Measurements from ENCODE around the gene TAS2R46. TPM values are rescaled to one million over a fixed set of nuclear protein-coding genes. Genes with fewer than 3 reads are reported as not detected.

Gene TAS2R46
- total and polyA plus RNA-seq, 2 experiments from 2014 or later: 0.45 to 5.0 TPM

DNA sequence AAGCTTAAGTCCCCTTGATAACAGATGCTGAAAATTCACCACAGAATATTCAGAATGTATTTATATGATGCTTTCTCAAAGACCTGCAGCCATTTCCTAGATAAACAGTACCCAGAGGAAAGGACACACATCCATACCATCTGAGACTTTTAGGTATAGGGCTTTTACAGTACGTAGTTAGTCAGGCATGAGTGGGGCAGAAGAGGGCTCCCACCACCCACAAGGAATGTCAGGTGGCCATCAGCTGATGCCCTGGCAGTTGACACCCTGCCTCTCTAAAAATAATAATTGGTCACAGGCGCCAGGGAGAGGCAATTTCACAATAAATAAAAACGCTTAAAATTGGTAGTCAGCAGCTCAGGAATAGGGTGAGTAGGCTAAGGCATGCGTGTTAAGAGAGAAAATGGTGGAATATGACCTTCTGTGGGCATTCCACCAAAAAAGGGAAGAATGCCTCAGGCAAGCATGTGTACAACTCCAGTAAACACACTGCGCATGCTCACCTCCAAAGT is 7.8 kb upstream of the TAS2R46 start:
- Histone ChIP-seq H3K36me3 (ENCODE audit: insufficient read depth) (no peaks in the 10 kb centered on the region), H4K20me1 (replicated peaks; ENCODE audit: insufficient read depth) (peaks cover 8% of the 10 kb centered on the region), H3K4me1 (ENCODE audit: insufficient read depth) (no peaks in the 10 kb centered on the region), H3K79me2 (replicated peaks; ENCODE audit: insufficient read depth) (peaks cover 7% of the 10 kb centered on the region; the same call in 1 of the 2 replicates), H3K4me2 (no peak overlapping the region), H3K4me3 (no peak overlapping the region), H2AFZ (no peak overlapping the region), H3K27me3 (ENCODE audit: insufficient read depth) (no peaks in the 10 kb centered on the region), H3K9me2 (ENCODE audit: insufficient read depth) (no peaks in the 10 kb centered on the region), H3K27ac (ENCODE audit: low read depth) (no peak overlapping the region), H3F3A (replicated peaks; ENCODE audit: low read depth) (no peaks in the 10 kb centered on the region)
- TF ChIP-seq, protein P1, sequence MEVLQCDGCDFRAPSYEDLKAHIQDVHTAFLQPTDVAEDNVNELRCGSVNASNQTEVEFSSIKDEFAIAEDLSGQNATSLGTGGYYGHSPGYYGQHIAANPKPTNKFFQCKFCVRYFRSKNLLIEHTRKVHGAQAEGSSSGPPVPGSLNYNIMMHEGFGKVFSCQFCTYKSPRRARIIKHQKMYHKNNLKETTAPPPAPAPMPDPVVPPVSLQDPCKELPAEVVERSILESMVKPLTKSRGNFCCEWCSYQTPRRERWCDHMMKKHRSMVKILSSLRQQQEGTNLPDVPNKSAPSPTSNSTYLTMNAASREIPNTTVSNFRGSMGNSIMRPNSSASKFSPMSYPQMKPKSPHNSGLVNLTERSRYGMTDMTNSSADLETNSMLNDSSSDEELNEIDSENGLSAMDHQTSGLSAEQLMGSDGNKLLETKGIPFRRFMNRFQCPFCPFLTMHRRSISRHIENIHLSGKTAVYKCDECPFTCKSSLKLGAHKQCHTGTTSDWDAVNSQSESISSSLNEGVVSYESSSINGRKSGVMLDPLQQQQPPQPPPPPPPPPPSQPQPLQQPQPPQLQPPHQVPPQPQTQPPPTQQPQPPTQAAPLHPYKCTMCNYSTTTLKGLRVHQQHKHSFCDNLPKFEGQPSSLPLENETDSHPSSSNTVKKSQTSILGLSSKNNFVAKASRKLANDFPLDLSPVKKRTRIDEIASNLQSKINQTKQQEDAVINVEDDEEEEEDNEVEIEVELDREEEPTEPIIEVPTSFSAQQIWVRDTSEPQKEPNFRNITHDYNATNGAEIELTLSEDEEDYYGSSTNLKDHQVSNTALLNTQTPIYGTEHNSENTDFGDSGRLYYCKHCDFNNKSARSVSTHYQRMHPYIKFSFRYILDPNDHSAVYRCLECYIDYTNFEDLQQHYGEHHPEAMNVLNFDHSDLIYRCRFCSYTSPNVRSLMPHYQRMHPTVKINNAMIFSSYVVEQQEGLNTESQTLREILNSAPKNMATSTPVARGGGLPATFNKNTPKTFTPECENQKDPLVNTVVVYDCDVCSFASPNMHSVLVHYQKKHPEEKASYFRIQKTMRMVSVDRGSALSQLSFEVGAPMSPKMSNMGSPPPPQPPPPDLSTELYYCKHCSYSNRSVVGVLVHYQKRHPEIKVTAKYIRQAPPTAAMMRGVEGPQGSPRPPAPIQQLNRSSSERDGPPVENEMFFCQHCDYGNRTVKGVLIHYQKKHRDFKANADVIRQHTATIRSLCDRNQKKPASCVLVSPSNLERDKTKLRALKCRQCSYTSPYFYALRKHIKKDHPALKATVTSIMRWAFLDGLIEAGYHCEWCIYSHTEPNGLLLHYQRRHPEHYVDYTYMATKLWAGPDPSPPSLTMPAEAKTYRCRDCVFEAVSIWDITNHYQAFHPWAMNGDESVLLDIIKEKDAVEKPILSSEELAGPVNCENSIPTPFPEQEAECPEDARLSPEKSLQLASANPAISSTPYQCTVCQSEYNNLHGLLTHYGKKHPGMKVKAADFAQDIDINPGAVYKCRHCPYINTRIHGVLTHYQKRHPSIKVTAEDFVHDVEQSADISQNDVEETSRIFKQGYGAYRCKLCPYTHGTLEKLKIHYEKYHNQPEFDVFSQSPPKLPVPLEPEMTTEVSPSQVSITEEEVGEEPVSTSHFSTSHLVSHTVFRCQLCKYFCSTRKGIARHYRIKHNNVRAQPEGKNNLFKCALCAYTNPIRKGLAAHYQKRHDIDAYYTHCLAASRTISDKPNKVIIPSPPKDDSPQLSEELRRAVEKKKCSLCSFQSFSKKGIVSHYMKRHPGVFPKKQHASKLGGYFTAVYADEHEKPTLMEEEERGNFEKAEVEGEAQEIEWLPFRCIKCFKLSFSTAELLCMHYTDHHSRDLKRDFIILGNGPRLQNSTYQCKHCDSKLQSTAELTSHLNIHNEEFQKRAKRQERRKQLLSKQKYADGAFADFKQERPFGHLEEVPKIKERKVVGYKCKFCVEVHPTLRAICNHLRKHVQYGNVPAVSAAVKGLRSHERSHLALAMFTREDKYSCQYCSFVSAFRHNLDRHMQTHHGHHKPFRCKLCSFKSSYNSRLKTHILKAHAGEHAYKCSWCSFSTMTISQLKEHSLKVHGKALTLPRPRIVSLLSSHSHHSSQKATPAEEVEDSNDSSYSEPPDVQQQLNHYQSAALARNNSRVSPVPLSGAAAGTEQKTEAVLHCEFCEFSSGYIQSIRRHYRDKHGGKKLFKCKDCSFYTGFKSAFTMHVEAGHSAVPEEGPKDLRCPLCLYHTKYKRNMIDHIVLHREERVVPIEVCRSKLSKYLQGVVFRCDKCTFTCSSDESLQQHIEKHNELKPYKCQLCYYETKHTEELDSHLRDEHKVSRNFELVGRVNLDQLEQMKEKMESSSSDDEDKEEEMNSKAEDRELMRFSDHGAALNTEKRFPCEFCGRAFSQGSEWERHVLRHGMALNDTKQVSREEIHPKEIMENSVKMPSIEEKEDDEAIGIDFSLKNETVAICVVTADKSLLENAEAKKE (CRISPR knock-in tag; IDR thresholded peaks at IDR 0.05): no peak
- TF ChIP-seq, protein P2, sequence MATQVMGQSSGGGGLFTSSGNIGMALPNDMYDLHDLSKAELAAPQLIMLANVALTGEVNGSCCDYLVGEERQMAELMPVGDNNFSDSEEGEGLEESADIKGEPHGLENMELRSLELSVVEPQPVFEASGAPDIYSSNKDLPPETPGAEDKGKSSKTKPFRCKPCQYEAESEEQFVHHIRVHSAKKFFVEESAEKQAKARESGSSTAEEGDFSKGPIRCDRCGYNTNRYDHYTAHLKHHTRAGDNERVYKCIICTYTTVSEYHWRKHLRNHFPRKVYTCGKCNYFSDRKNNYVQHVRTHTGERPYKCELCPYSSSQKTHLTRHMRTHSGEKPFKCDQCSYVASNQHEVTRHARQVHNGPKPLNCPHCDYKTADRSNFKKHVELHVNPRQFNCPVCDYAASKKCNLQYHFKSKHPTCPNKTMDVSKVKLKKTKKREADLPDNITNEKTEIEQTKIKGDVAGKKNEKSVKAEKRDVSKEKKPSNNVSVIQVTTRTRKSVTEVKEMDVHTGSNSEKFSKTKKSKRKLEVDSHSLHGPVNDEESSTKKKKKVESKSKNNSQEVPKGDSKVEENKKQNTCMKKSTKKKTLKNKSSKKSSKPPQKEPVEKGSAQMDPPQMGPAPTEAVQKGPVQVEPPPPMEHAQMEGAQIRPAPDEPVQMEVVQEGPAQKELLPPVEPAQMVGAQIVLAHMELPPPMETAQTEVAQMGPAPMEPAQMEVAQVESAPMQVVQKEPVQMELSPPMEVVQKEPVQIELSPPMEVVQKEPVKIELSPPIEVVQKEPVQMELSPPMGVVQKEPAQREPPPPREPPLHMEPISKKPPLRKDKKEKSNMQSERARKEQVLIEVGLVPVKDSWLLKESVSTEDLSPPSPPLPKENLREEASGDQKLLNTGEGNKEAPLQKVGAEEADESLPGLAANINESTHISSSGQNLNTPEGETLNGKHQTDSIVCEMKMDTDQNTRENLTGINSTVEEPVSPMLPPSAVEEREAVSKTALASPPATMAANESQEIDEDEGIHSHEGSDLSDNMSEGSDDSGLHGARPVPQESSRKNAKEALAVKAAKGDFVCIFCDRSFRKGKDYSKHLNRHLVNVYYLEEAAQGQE (IDR thresholded peaks at IDR 0.05; ENCODE audit: unreplicated experiment): no peak
- TF ChIP-seq EZH2phosphoT487 (IDR thresholded peaks at IDR 0.05; ENCODE audit: unreplicated experiment) (no peak), NANOG (IDR thresholded peaks at IDR 0.05; ENCODE audit: borderline replicate concordance) (no peak), ZNF114 (CRISPR knock-in tag; IDR thresholded peaks at IDR 0.05) (no peak), STAT1 (IDR thresholded peaks at IDR 0.05; ENCODE audit: unreplicated experiment) (no peak)
- DNase-seq (ENCODE audit: low spot score) (no peak), ATAC-seq (no peak)
- Mint-ChIP-seq H3K27ac (no peak overlapping the region), H3K27me3 (ENCODE audit: insufficient read depth, low read depth, poor library complexity) (peaks cover 1% of the 10 kb centered on the region), H3K4me1 (peaks cover 15% of the 10 kb centered on the region; the same call in 2 of the 3 replicates), H3K4me3 (no peak overlapping the region), H3K9me3 (no peaks in the 10 kb centered on the region; the same call in 2 of the 3 replicates), H3K36me3 (ENCODE audit: low read depth) (0 out of 3 replicates have a peak, but pooled peaks cover 3% of the 10 kb centered on the region)
